Psoas muscle (tissue), 8 donors: ENCODE results near the gene HSBP1L1. TPM values are rescaled to one million over a fixed set of nuclear protein-coding genes. Genes with fewer than 3 reads are reported as not detected.
A peak's percentile ranks its signal among the peaks of the same experiment; 100 is the strongest.

ENCODE experiments used
- ATAC-seq, 4 donors: fragments of 200-7000 bp; cut with Tn5 transposase; one replicate each; pipeline ENCODE4 v1.9.1; 2020; ENCODE audit warnings: moderate library complexity in 3 of 4, mild to moderate bottlenecking in 2 of 4
- DNase-seq, 2 donors: peaks; one replicate each; pipeline ENCODE4 v3.0.0-alpha.2; 2020
- H3K27ac ChIP-seq: fragments of 200-600 bp; one replicate; pipeline ENCODE4 v1.8.0; 2022
- H3K27me3 ChIP-seq, 3 donors: fragments of 200-600 bp in 1 of 3; one replicate each; pipeline versions ENCODE4 v1.6.1 to v1.8.0; 2013 to 2022; ENCODE audit warnings: low read length in 2 of 3, mild to moderate bottlenecking in 2 of 3, moderate library complexity in 1 of 3; ENCODE audit not compliant: insufficient read depth in 3 of 3
- H3K36me3 ChIP-seq, 2 donors: fragments of 200-600 bp in 1 of 2; one replicate each; pipeline versions ENCODE4 v1.6.1 to v1.8.0; 2013 to 2022; ENCODE audit warnings: low read depth in 1 of 2, mild to moderate bottlenecking in 1 of 2, moderate library complexity in 1 of 2; ENCODE audit not compliant: insufficient read depth in 1 of 2
- H3K4me1 ChIP-seq: fragments of 200-600 bp; one replicate; pipeline ENCODE4 v1.8.0; 2022
- H3K4me3 ChIP-seq: fragments of 200-600 bp; one replicate; pipeline ENCODE4 v1.8.0; 2022; ENCODE audit warnings: mild to moderate bottlenecking
- H3K9me3 ChIP-seq: fragments of 200-600 bp; one replicate; pipeline ENCODE4 v1.8.0; 2022
- CTCF ChIP-seq: fragments of 200-600 bp; IDR thresholded peaks from one replicate; pipeline ENCODE4 v1.8.0; 2022; ENCODE audit warnings: antibody characterized with exemption
- WGBS, 3 donors: extraction: QIAGEN DNeasy Blood & Tissue Kit; methylation state at CpG; one replicate each; pipeline versions ENCODE4 v1.1.6 to v1.1.7; 2013; 5-methylcytosine and 5-hydroxymethylcytosine counted together
- intact Hi-C, 2 donors: fragments of 100-400 bp; cut with DNase I; formaldehyde crosslinking; loops; one replicate each; pipeline versions ENCODE4 v1.11.0 to v1.14.2; 2022
- polyA plus RNA-seq, 3 donors: library from polyadenylated mRNA; stranded (reverse); fragments of 200-250 nt; gene quantifications; one replicate each; pipeline ENCODE4 v1.2.3, GENCODE V29; 2013
- total RNA-seq, 4 donors: library from RNA; stranded (reverse); fragmentation: NEBNext Ultra II Directional in 2 of 4; extraction: Animal tissue kit (Norgen Biotek cat#: 25700) in 2 of 4; gene quantifications; one replicate each; pipeline versions ENCODE4 v1.2.1 to v1.2.4, GENCODE V29; 2021 to 2023
- donor health status: healthy with polysubstance abuse.
- donor health status: DM: no; HTN: no; CAD: no; lungs with moderate emphysema.
- donor health status: Bipolar disorder and iron deficiency.
- donor health status: healthy.
- donor health status: DM: yes; HTN: yes; CAD: no.
- donor health status: DM: no; HTN: no; CAD: no.
- donor health status: DM: no; HTN: no; CAD: no.
- donor health status: DM: yes; HTN: yes; CAD: no.

Gene HSBP1L1
- total and polyA plus RNA-seq, 7 donors: 2.5 to 11.9 (median 8.7) TPM

GRCh38 chr18:79940126-79940813, 24.2 kb upstream of the HSBP1L1 start:
- no peaks in the 10 kb centered on the region for H3K9me3 ChIP-seq
- DNase-seq (peak in 1 of 2 donors; percentile 15), ATAC-seq (no peak)
- intact Hi-C loops: loop anchor here (10.0 kb wide), 2 partner anchors 265 to 555 kb away; partner anchors contain the start of gene CTDP1 (in 1 of the 2)
- no peak for TF ChIP-seq CTCF
- no peak overlapping the region for H3K27ac ChIP-seq
- WGBS, 3 donors: 89 to 94% (median 93%) methylated on average over 18 of the region's 18 CpGs
- no peaks in the 10 kb centered on the region for H3K27me3 ChIP-seq
- no peak overlapping the region for H3K4me3 ChIP-seq
- peaks cover 4 to 24% of the 10 kb centered on the region in 2 donors for H3K36me3 ChIP-seq
- peaks cover 25% of the 10 kb centered on the region for H3K4me1 ChIP-seq

GRCh38 chr18:79940814-79941472, 23.5 kb upstream of the HSBP1L1 start:
- Histone ChIP-seq H3K4me1 (peaks cover 32% of the 10 kb centered on the region), H3K27me3 (no peaks in the 10 kb centered on the region), H3K36me3 (peaks cover 4 to 24% of the 10 kb centered on the region in 2 donors), H3K9me3 (no peaks in the 10 kb centered on the region), H3K27ac (peak overlapping the region; percentile 30), H3K4me3 (no peak overlapping the region)
- 72 to 86% (median 78%) methylated on average over 17 of the region's 17 CpGs for WGBS, 3 donors
- DNase-seq (peak in 1 of 2 donors; percentile 50), ATAC-seq (no peak)
- TF ChIP-seq CTCF: no peak
- intact Hi-C loops: loop anchor here (10.0 kb wide), 2 partner anchors 266 to 556 kb away; partner anchors contain the start of gene CTDP1 (in 1 of the 2)

DNA sequence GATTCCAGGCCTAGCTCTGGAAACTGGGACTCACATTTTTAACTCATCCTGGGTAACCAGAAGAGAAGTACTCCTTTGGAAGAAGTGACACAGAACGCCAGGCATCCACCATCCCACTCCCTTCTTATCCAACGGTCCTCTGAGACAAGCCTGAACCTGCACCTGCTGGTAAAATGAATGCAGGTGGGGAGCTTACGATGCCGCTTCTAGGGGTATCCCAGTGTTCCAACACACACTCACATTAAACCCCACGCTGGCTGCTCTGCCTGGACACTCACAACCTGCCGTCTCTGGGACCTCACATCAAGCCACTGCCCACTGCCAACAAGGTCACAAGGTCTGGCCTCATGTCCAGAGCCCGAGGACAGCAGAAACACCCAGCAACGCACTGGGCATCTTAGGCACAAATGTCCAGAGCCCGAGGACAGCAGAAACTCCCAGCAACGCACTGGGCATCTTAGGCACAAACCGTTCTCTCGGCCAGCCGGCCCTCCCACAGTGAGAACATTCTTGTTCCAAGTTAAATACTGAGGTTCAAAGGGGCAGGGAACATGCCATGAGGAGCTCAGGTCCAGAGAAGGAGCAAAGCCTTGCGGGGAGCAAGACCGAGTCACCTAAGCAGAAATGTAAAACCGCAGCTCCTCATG, 22.8 kb upstream of the HSBP1L1 start:
- Histone ChIP-seq H3K27me3 (no peaks in the 10 kb centered on the region), H3K36me3 (peaks cover 4 to 25% of the 10 kb centered on the region in 2 donors), H3K27ac (peak overlapping the region; percentile 30), H3K4me3 (no peak overlapping the region), H3K4me1 (peaks cover 34% of the 10 kb centered on the region), H3K9me3 (no peaks in the 10 kb centered on the region)
- 47 to 73% (median 70%) methylated on average over 16 of the region's 16 CpGs for WGBS, 3 donors
- peak; percentile 23 to 71 (median 47) for ATAC-seq
- DNase-seq: peak in 1 of 2 donors; percentile 69
- no peak for TF ChIP-seq CTCF
- intact Hi-C loops: loop anchor here (10.0 kb wide), 2 partner anchors 267 to 557 kb away; partner anchors contain the start of gene CTDP1 (in 1 of the 2)

- peak in 1 of 2 donors; percentile 16 for DNase-seq
Observed at GRCh38 chr18:79942211-79942610, 22.2 kb upstream of the HSBP1L1 start.

More at GRCh38 chr18:79942211-79942610, 22.2 kb upstream of the HSBP1L1 start:
- H3K27ac ChIP-seq: no peak overlapping the region
- peaks cover 4 to 31% of the 10 kb centered on the region in 2 donors for H3K36me3 ChIP-seq
- no peak for TF ChIP-seq CTCF
- 85 to 95% (median 89%) methylated on average over 7 of the region's 7 CpGs for WGBS, 3 donors
- no peak overlapping the region for H3K4me3 ChIP-seq
- H3K4me1 ChIP-seq: peaks cover 40% of the 10 kb centered on the region
- intact Hi-C loops: loop anchor here (10.0 kb wide), 2 partner anchors 267 to 557 kb away; partner anchors contain the start of gene CTDP1 (in 1 of the 2)
- no peaks in the 10 kb centered on the region for H3K9me3 ChIP-seq
- no peak for ATAC-seq
- H3K27me3 ChIP-seq: no peaks in the 10 kb centered on the region
